Right renal pelvis (tissue), 4 donors: ENCODE measurements around the gene AMD1. TPM values are rescaled to one million over a fixed set of nuclear protein-coding genes. Genes with fewer than 3 reads are reported as not detected.

Source experiments
- DNase-seq, 4 donors: peaks; one replicate each; pipeline ENCODE4 v3.0.0-alpha.2; 2013; ENCODE audit warnings: low read depth in 4 of 4, low spot score in 3 of 4, missing footprints in 1 of 4
- polyA plus RNA-seq, 4 donors: library from polyadenylated mRNA; unstranded; fragments of 120-200 nt; gene quantifications; one replicate each; pipeline ENCODE4 v1.2.1, GENCODE V29; 2013; ENCODE audit not compliant: insufficient read length in 4 of 4

The AMD1 gene
- polyA plus RNA-seq, 4 donors = 73.4 to 91.6 (median 86.9) TPM

DNA sequence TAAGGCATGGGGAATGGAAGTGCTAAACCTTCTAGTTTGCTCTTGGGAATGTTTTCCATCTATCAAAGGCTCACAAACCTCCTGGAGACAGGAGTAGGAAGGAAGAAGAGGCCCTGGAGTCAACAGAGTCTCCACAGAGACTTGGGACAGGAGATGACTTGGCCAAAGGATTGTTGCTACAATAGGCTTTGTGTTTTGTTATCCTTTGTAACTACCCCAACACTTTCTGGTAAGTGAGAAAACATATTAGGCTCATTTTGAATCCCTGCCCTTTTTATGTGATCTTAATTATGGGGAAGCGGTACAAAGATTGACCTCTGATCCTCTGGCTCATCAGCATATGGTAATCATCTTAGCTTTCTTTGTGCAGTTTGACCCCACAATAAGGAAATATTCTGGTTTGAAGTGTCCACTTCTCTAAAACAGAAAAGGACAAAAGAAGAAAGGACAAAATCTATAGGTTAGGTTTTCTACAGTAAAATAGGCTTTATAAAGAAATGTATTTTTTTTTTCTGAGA lies 59.9 kb downstream of the AMD1 start:
- no peak for DNase-seq

DNA sequence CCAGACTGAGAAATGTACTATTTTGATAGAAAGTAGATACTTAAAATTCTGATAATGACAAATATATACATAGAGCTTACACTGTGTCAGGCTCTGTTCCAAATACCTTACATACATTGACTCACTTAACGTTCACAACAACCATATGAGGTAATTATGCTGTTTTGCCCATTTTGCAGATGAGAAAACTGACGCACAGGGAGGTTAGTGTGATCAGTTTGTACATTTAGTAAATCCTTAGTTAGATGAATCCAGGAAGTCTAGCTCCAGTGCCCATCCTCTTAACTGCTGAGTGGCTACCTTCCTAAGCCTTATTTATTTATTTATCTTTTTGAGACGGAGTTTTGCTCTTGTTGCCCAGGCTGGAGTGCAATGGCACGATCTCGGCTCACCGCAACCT lies 60.6 kb downstream of the AMD1 start:
- no peak for DNase-seq

DNA sequence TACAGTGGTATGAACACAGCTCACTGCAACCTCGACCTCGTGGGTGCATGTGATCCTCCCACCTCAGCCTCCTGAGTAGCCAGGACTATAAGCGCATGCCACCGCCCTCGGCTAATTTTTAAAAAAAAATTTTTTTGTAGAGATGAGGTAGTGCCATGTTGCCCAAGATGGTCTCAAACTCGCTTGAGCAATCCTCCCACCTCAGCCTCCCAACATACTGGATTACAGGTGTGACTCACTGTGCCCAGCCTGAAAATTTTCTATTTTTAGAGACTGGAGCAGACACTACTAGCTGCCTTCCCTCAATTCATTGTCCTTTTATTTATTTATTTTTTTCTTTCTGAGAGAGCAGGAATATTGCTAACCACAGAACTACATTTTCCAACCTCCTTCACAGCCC lies 63.6 kb downstream of the AMD1 start:
- DNase-seq = no peak

DNA sequence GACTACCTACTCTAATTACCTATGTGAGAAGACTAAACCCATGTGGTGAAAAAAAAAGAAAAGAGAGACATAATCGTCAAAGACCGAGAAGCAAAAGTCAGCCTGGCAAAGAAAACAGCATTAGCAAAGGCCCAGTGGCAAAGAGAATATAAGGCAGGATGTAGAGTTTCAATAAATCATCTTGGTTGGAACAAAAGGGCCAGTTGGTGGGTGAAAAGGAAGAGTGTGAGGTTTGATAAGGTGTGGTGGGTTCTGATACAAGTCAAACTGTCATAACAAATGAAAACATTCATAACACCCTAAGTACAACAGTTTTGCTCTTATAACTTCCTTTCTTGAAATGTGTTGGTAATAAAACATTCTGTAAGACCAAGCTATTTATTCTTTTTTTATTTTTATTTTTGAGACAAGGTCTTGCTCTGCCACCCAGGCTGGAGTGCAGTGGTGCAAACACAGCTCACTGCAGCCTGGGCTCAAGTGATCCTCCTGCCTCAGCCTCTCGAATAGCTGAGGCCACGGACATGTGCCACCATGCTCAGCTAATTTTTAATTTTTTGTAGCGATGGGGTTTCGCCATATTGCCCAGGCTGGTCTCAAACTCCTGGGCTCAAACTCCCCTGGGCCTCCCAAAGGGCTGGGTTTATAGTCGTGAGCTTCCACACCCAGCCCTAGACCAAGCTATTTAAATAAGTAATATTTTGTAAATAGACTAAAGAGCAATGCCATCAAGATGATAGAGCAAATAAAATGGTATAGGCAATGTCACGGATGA lies 65.0 kb downstream of the AMD1 start:
- DNase-seq = no peak

DNA sequence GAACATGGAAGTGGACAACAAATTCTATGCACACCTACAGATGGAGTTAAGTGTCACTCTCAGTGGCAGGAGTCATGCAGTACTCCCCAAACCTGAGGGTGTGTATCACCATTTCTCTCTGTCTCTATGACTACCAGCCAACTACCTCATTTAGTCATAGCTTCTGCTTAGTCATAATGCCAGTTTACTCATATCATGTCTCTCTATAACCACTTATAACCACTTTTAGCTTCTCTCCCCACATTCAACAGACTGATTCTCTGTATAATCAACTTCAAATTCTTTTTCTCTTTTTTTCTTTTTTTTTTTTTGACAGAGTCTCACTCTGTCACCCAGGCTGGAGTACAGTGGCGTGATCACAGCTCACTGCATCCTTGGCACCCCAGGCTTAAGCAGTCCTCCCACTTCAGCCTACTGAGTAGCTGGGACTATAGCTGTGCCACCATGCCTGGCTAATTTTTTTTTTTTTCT lies 70.1 kb downstream of the AMD1 start:
- DNase-seq = no peak

Other genes with a start within 250 kb of the AMD1 start
- 10 to 100 TPM; 35.8 to 47.9 (median 42.7) TPM for gene CDK19, start 59.3 kb upstream of the AMD1 start, polyA plus RNA-seq
- gene GTF3C6, start 83.9 kb downstream of the AMD1 start, polyA plus RNA-seq = 100 to 1,000 TPM in 3 of 4 donors, 10 to 100 TPM in 1; 91.8 to 116 (median 109) TPM
- 10 to 100 TPM; 33.5 to 41.0 (median 38.9) TPM for gene RPF2, start 107.3 kb downstream of the AMD1 start, polyA plus RNA-seq
- 10 to 100 TPM; 24.0 to 28.8 (median 26.6) TPM for gene SLC16A10, start 212.7 kb downstream of the AMD1 start, polyA plus RNA-seq